ENCODE measurements around the gene SLC7A4. TPM values are rescaled to one million over a fixed set of nuclear protein-coding genes. Genes with fewer than 3 reads are reported as not detected.

The SLC7A4 gene
- total RNA-seq, 3 donors from 2014 or later, result 1.6 to 2.4 (median 2.0) TPM

DNA sequence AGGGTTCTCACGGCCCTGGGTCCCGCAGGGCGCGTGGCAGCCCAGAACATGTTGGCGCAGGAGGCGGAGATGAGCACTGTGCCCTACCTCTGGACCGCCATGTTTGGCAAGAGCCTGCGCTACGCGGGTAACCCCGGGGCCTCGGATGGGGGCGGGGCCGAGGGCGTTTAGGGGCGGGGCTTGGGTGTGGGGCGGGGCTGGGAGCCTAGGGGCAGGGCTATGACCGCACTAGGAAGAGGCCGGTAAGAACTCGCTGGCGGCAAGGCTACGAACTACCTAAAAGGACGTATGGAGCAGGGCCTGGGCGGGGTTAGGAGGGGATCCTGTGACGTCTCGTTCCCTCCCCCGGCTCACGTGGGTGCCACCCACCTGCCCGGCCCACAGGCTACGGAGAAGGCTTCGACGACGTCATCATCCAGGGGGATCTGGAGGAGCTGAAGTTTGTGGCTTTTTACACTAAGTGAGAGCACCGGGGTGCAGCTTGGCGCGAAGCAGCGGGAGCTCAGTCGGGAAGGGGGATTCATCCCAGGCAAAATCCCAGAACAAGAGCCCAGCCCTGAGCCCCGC, 53.0 kb downstream of the SLC7A4 start:
- Histone ChIP-seq H3K9me3 (no peaks in the 10 kb centered on the region), H3K4me3 (peak overlapping the region in 2 of 3 donors; percentile 42 to 67), H3K4me1 (peaks cover 4 to 21% of the 10 kb centered on the region in 2 donors), H3K36me3 (no peaks in the 10 kb centered on the region), H3K27me3 (no peaks in the 10 kb centered on the region), H3K27ac (peak overlapping the region; percentile 7 to 24)
- peak in 1 of 3 donors; percentile 66 for TF ChIP-seq POLR2AphosphoS5 (IDR thresholded peaks at IDR 0.05)
- no peak for TF ChIP-seq POLR2A (IDR thresholded peaks at IDR 0.05)
- peak; percentile 77 to 83 for DNase-seq (ENCODE audit: low spot score in 2 of 2)
- intact Hi-C loops (cut with DNase I; ENCODE audit: low total_unique reads), result no loop called here

Other genes starting within 250 kb of the SLC7A4 start
- 100 to 1,000 TPM in 1 of 3 donors, 10 to 100 TPM in 2; 62.7 to 103 (median 73.5) TPM for gene PI4KA, start 173.8 kb downstream of the SLC7A4 start, total RNA-seq
- 10 to 100 TPM; 17.7 to 28.2 (median 22.5) TPM for gene SNAP29, start 173.6 kb downstream of the SLC7A4 start, total RNA-seq
- 10 to 100 TPM; 36.8 to 46.5 (median 42.3) TPM for gene CRKL, start 115.2 kb downstream of the SLC7A4 start, total RNA-seq
- gene AIFM3, start 65.3 kb downstream of the SLC7A4 start, total RNA-seq, result 1 to 10 TPM; 1.6 to 3.3 (median 2.2) TPM
- 10 to 100 TPM; 37.6 to 59.0 (median 46.2) TPM for gene LZTR1, start 50.3 kb downstream of the SLC7A4 start, total RNA-seq
- gene THAP7, start 30.4 kb downstream of the SLC7A4 start, total RNA-seq, result 10 to 100 TPM; 35.8 to 59.9 (median 52.4) TPM
- gene P2RX6, start 17.4 kb downstream of the SLC7A4 start, total RNA-seq, result 1 to 10 TPM in 1 of 3 donors, not detected in 2; 1.6 TPM
- not detected for gene LRRC74B, start 13.4 kb upstream of the SLC7A4 start, total RNA-seq